Left hindlimb (tissue), 1 donor: ENCODE data around the gene MBD5.
A peak's percentile ranks its signal among the peaks of the same experiment; 100 is the strongest.
"Not testable (repeated sequence)": the region's sequence is repeated elsewhere in the genome, so short reads cannot be mapped to it uniquely, and the experiment has no call there.

ENCODE experiments used
- DNase-seq: peaks from one replicate; pipeline ENCODE4 v3.0.0-alpha.2; 2018

The MBD5 gene

DNA sequence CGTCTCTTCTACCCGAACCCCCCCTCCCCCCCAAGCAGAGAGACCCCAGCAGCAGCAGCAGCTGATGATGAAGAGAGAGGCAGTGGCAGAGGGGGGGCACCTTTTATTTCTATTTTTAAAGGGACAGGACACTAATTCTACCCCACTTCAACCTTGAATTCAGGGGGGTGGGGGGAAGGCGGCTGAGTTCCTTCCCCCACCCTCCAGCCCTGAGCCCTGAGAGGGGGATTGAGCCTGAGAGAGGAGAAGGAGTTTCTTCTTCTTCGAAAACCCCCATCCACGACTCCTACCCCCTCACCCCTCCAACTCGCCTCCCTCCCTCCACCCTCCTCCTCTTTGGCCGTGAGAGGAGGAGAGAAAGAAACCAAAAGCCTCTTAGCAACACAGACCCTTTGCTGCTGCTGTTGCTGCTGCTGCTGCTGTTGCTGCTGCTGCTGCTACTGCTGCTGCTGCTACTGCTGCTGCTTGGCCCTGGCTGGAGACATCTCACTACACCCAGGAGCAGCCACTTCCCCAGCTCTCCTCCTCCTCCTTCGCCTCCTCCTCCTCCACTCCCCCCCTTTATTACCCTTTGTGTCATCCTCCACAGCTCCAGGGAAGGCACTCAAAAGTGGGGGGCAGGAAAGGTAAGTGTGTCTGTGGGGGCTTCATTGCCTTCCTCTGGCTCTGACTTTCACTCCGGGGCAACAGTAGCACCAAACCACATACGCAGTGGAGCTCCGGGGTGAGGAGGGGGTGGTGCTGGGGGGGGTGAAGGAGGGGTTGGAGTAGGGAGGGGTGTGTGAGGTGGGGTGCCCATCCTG lies at the start of gene MBD5:
Gene MBD5 (plus strand): TSS at position 33 of the 803 bp plus-strand sequence.
- DNase-seq: no peak

DNA sequence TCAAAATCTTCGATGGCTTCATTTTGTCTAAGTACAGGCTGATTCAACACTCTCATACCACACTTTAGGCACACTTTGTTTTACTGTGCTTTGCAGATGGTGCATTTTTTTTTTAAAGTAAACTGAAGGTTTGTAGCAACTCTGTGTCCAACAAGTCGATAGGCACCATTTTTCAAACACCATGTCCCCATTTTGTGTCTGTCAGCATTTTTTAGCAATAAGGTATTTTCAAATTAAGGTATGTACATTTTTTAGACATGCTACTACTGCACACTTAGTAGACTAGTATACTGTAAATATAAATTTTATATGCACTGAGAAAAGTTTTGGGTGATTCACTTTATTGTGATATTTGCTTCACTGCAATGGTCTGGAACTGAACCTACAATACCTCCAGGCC lies 44.8 kb upstream of the MBD5 start:
- no peak for DNase-seq

DNA sequence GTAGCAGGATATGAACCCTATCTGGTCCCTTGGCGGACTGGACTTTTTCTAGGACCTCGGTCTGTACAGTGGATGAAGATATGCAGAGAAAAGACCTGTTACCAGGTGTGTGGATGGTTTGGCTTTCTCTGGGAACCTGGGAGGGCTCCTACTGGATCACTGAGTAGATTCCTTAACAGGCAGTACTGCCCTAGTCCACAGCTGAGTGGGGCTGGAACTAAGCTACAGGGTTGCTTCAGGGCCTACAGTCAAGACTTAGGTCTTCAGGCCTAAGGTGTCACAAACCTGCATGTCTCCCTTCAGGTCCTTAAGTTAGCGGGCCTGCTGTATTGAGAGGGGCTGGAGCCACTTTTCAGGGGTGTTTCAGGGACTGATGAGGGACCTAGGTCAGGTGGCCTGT lies 43.2 kb upstream of the MBD5 start:
- no peak for DNase-seq

DNA sequence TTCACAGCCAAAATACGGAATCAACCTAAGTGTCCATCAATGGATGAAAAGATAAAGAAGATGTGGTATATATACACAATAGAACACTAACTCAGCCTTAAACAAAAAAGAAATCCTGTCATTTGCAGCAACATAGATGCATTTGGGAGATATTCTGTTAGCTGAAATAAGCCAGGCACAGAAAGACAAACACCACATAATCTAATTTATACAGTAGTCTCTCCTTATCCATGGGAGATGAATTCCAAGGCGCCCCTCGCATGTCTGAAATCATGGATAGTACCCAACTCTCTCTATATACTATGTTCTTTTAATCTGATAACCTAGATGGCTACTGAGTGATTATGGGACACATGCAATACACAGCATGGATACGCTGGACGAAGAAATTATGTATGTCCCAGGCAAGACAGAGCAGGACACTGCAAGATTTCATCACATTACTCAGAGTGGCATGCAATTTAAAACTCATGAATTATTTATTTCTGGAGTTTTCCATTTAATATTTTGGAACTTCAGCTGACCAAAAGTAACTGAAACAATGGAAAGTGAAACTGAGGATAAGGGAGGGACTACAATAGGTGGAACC lies 39.9 kb upstream of the MBD5 start:
- DNase-seq: no peak

DNA sequence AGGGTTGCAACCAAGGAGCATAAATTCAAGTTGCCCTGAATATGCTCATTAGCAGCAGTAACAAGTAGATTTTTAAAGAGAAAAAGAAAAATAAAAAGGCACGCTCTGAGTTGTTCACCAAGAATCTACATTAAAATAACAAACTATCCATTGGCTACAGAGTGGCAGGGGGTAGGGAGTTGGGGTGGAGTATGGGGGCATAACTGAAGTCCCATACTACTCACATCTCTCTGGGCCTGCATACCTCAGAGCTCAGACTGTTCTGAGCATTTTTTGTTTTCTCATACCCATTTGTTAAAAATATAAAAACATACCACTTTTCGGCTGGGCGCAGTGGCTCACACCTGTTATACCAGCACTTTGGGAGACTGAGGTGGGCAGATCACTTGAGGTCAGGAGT lies 31.8 kb upstream of the MBD5 start:
- no peak for DNase-seq

DNA sequence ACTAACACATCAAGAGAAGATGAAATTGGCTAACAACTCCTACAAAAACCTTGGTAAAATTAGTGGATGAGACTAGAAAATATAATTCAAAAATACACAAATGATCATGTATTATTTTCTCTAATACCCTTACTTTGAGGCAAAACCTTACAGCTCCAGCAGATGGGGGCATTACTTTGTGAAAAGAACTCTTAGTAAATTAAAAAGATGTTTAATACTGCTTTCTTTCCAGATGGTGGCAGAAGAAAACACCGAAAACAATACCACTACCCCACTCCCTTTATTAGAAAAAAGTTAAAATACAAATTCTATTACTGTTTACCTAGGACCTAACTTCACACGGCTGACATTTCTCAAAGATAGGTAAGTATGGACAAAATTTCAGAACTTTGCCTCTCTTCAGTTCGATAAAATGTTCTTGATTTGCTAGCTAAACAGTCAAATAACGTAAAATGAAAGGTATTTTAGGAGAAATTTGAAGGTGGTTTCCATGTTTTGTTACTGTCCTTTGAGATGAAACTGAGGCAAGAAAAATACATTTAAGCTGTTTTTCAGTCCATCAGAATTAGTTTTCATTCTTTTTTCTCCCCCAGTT lies 31.0 kb upstream of the MBD5 start:
- no peak for DNase-seq

DNA sequence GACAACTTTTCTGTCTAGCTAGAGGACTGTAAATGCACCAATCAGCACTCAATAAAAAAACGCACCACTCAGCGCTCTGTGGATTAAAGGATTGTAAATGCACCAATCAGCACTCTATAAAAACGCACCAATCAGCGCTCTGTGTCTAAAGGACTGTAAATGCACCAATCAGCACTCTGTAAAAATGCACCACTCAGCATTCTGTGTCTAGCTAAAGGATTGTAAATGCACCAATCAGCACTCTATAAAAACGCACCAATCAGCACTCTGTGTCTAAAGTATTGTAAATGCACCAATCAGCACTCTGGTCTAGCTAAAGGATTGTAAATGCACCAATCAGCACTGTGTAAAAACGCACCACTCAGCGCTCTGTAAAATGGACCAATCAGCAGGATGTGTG lies 25.9 kb upstream of the MBD5 start:
- DNase-seq: not testable (repeated sequence)

DNA sequence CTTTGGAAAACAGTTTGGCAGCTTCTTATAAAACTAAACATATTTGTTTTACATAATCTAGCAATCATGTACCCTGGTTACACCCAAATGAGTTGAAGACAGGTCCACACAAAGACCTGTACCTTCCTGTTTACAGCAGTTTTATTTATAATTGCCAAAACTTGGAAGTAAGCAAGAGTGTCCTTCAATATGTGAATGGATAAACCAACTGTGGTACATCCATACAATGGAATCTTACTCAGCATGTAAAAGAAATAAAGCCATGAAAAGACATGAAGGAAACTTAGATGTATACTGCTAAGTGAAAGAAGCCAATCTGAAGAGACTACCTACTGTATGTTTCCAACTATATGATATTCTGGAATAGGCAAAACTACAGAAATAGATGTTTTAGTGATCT lies 24.1 kb upstream of the MBD5 start:
- DNase-seq: no peak

DNA sequence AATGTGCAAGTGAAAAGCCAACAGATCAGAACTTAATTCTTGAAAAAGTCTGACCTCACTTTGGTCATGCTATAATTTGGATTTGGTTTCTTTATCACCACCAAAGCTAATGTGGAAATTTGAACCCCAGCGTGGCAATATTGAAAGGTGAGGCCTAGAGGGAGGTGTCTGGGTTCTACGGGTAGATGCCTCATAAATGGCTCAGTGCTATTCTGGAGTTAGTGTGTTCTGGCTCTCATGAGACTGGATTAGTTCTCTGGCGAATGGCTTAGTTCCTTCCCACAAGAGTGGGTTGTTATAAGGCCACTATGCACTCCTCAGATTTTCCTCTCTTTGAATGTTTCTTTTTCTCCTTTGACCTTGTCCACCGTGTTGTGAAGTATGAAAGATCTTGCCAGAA lies 22.7 kb upstream of the MBD5 start:
- DNase-seq: no peak

DNA sequence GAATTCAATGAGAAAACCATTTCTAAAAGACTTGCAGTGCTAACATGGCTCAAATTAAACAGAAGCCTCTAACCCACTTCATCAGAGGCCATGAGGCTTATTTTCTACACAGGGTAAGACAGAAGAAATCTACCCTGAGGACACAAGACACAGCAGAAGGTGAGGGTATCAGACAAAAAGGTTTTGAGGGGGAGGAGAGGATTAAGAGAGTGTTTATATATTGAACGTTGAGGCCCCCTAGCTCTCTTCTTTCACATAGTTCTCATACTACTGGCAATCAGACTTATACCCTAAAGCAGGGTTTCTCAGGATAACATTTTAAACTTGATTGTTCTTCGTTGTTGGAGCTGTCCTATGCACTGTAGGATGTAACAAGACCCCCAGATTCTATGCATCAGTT lies 21.8 kb upstream of the MBD5 start:
- no peak for DNase-seq

DNA sequence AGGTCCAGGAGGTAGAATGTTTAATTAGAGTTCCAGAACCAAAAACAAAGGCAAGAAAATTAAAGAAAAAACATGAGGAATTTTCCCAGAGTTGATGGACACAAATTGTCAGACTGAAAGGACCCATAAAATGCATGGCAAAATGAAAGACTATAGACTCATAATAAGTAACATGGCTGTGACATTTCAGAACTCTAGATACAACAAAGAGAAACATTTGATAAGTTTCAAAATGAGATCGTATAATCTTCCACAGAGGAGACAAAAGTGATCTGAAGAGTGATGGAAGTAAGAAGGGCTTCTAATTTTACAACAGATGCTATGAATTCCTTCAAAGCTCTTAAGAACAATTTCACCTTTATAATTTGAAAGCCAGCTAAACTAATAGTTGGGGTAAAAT lies 20.8 kb upstream of the MBD5 start:
- DNase-seq: no peak

DNA sequence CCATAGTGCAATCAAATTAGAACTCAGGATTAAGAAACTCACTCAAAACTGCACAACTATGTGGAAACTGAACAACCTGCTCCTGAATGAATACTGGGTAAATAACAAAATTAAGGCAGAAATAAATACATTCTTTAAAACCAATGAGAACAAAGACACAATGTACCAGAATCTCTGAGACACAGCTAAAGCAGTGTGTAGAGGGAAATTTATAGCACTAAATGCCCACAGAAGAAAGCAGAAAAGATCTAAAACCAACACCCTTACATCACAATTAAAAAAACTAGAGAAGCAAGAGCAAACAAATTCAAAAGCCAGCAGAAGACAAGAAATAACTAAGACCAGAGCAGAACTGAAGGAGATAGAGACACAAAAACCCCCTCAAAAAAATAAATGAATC lies 18.5 kb upstream of the MBD5 start:
- DNase-seq: not testable (repeated sequence)

DNA sequence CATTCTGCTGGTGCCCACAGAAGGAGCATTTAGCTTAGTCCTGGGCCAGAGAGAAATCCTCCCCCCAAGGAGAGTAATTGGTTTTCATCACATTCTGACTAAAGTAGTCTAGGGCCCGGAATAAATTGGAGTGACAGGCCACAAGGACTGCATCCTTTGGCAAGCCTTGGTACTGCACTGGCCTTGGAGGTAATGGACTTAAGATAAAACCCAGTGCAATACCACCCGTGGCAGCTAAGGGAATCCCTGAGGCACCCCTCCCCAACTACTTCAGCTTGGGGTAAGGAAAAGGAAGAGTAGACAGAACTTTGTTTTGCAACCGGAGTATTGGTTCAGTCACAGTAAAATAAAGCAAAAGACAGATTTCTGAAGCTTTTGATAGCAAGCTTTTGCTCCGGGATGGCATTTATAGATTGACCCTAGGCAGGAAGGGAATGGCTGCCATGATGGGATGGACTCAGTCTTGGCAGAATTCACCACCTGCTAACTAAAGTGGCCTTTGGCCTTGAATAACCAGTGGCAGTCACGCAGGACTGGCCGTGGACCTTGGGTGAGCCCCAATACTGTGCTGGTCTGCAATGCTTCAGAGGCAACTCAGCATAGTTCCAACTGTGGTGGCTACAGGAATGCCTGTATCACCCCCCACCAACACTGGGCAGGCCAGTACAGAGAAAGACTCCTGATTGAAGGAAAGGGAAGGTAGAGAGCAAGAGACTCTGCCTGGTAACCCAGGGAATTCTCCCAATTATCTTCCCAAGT lies 14.5 kb upstream of the MBD5 start:
- no peak for DNase-seq

DNA sequence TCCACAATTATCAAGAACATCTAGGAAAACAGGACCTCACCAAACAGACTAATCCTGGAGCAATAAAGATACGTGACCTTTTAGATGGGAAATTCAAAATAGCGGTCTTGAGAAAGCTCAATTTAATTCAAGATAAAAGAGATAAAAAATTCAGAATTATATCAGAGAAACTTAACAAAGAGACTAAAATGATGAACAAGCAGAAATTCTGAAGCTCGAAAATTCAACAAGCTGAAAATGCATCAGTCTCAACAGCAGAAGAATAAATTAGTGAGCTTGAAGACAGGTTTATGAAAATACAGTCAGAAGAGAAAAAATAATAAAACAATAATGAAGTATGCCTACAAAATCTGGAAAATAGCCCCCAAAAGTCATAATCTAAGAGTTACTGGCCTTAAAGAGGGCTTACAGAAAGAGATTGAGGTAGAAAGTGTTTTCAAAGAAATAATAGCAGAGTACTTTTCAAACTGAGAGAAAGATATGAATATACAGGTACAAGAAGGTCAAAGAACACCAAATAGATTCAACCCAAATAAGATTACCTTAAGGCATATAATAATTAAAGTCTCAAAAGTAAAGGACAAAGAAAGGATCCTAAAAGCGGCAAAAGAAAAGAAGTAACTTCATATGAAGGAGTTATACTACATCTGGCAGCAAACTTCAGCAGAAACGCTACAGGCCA lies 13.5 kb upstream of the MBD5 start:
- no peak for DNase-seq

DNA sequence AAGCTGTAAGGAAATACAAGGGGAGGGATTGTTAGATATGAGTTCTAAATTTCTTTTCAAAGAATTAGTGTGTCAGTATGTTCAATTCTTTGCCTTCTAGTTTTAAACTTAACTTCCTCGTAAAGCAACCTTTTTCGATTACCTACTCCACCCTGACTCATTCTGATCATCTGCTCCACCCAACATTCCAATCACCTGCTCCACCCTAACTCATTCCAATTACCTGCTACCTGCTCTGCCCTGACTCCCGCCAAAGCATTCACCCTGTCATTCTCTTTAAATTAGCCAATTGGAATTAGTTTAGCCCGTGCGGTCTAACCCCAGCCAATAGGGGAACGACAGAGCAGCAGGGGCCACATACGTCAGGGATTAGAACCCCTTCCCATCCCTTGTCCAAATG lies 12.5 kb upstream of the MBD5 start:
- not testable (repeated sequence) for DNase-seq

DNA sequence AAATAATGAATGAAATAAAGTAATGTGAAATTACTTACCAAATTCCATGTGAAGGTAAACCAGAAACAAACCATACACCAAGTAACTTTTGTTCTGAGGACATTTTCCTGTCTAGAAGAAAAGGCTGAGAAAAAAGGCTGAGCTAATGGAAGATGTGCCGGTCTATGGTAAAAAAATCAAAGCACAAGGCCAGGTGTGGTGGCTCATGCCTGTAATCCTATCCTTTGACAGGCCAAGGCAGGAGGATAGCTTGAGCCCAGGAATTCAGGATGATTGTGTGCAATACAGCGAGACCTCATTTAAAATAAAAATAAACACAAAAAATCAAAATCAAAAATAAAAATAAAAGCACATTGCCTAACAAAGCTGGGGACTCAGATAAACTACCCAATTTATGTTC lies 7.0 kb upstream of the MBD5 start:
- no peak for DNase-seq

DNA sequence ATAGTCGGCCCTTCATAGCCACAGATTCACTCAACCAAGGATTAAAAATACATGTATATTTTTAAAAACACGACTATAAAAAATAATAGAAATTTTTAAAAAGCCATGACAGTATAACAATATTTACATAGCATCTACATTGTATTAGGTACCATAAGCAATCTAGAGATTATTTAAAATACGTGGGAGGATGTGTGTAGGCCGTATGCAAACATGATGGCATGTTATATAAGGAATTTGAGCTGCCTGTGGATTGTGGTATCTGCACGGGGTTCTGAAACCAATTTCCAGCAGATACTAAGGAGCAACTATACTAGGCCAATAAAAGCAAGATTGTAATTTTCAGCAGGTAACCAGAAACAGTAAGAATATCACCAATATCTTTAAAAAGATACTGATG lies 6.3 kb upstream of the MBD5 start:
- DNase-seq: no peak

DNA sequence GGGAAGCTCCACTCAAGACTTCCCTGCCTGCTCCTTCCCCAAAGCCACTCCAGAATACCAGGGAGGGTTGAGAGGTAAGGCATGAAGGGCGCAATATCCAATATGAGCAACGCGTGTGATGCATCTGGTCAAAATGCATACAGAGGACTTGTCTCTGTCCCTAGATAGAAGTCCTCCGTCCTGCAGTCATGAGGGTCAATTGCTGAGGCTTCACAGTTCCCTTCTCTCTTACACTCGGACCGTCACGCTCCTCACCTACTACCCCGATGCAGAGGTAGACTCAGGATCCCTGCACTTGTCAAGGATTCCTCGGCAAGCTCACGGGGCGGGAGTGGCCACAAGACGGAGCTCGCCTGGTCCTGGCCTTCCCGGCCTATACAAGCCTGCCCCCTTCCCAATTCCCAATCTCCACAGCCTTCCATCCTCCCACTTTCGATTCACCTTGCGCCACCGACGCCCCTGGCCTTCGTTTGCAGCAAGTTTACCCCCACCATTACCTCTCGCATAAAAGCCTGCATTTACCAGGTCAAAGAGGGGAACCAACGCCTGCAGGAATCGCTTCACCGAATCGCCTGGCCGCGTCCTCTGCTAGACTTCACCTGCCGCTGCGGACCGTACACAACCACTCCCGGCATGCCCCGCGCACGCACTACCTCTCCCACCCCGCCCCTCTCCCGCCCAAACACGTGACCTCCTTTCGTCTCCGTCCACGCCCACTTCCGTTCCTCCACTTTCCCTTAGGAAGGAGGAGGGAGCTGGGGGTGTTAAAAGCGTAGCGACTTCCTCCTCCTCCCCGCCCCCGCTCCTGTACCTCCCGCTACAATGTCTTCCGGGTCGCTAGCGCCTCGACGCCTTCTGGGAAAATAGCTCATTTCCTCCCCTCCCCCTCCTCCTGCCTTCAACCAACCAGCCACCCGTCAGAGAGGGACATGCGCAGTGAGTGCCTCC lies 506 bp upstream of the MBD5 start, which contains the start of gene ORC4:
Gene ORC4 (minus strand): TSS at position 627 of the 948 bp plus-strand sequence. CDS start 44,779 bp downstream, outside the sequence.
- peak; percentile 100 for DNase-seq

DNA sequence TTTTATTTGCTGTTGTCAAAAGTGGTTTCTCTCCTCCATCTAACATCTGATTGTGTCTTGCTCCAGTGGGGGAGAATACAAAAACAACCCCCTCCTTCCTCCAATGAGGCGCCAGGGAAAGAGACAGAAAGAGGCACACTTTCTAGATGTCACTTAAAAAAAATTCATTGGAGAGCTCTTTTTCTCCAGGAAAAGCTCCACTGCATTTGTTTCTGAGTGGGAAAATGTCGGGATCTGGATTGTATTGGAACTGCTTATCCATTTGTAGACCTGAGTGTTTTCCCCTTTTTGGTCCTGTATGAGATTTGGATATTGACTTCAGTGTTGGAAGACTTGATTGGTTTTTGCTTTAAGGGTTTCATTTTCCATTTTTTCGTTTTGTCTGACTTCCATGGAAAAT lies 995 bp downstream of the MBD5 start:
- DNase-seq: no peak

DNA sequence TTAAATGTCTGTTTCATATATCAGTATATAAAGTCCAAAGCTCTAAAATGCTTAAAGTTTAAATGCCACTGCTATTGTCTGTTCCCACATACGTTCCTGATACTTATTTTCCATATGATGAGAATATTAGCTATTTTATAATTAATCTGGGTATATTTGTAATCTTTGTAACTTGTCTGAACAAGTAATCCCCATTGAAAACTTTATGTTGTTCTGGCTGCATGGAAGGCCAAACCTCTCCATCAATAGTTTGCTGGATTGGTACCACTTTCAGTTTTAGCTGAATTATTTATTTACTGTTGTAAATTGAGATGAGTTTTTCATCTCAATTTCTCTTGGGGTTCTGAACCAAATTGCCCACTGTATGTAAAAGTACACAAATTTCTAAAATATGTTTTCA lies 1.5 kb downstream of the MBD5 start:
- no peak for DNase-seq

DNA sequence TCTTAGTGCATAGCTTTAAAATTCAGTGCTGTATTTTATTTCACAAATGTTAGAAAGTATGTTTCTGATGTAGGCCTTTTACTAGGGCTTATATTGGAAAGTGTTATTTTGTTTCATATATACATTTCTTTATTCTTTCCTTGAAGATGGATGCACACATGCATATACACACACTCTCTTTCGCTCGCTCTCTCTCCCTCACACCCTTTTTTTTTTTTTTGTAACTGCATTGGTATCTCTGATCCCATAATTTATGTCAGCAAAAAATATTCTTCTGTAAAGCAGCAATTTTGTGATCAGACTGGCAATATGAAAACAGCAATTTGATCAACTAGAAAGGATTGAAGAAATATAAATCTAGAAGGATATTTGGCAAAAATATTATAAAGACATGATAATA lies 2.0 kb downstream of the MBD5 start:
- DNase-seq: no peak

DNA sequence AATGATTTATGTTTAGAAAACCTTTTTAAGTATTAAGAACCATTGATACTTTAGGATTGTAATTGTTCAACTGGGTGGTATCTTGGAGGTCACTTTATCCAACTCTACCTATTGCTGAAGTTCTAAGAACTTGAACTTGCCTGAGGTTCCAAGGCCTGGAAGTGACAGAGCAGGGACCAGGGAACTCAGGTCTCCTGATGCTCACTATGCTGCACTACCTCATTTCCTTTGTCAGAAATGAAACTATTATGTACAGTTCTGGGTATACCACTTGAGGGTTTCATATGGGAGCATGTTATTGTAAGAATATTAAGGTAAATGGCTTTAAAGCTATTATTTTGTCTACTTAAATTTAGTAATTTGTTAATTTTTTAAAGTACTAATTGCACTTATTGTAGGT lies 3.0 kb downstream of the MBD5 start:
- no peak for DNase-seq
